GM19238 (cell line): ENCODE measurements around the gene CAV2.

Experiments
- DNase-seq: peaks from one replicate; pipeline ENCODE4 v3.0.0; 2011; ENCODE audit warnings: low spot score; ENCODE audit not compliant: insufficient read length

The CAV2 gene

DNA sequence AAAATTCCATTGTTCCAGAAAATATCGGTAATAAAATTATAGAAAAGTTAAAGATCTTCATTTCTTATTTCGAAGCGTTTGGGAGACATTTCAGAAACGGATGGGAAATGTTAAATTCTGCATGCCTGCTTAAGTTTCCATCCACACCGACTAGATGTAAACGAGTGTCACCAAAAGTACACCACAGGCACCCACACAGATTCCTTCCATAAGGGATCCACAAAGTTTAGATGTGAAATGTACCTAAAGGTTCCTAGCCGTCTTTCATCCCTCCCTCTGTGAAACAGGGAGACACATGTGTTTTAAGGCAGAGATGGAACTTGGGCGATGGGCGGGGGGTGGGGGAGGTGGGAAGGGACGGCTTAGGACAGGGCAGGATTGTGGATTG, 24.7 kb downstream of the CAV2 start:
- no peak for DNase-seq

GRCh38 chr7:116524609-116525297, 25.2 kb downstream of the CAV2 start, which contains the start of gene CAV1:
CAV1 (plus strand) TSS chr7:116525036; CDS start chr7:116525063, 27 bp downstream.
- no peak for DNase-seq

DNA sequence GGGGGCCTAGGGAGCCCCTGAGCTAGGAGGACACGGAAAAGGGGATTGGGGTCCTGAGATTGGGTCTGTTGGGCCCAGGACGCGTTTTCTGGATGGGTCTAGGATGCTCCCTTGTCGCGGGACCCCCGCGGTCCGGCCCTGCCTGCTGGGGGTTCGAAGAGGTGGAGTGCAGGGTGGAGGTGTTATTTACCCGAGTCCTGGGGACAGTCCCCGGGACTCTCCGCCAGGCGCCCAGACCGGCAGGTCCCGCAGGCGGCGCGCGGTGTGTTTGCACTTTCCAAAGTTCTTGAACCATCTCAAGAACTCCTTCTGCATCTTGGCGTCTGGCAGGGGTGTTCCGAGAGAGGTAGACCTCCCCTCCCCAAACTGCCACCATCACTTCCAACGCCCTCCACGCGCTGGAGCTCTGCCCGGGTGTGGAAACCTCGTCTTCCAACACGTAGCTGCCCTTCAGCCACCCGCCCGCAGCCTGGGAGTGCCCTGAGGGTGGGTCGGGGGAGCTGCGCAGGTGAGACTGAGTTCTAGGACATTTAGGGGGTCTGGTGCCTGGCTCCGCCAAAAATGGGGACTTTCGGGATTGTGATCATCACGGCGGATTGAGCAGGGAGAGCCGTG, 25.9 kb downstream of the CAV2 start:
- DNase-seq = peak; percentile 28

DNA sequence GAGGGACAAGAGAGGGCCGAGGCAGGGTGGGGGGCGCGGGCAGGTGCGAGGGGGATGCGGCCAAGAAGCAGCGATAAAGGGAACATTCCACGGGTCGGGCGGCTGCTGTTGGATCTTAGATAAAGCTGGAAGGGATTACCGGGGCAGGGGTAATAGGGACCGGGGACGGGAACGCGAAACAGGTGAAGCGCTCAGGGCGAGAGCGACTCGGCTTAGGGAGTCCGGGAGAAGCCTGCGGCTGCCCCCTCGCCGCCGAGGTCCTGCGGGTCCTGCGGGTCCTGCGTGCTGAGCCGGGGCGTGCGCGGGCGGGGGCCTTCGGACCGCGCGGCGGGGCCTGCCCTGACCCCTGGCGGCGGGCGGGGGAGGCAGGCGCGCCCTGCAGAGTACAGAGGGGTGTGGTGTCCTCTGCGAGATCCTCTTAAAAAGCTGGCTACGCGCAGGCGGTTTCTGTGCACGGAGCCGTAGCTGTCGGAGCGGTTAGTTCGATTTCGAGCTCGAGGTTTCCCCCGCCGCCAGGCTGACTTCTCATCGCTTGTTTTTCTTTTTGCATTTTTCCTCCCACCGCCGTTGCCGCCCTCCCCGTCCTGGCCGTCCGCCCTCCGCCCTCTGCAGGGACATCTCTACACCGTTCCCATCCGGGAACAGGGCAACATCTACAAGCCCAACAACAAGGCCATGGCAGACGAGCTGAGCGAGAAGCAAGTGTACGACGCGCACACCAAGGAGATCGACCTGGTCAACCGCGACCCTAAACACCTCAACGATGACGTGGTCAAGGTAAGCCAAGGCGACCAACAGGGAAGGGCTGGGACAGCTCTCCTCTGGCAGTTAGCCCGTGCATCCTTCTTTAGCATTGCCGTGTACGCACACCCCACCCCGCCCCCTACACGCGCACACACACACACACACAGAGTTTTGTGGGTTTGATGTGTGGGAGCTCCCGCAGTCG, 26.6 kb downstream of the CAV2 start:
- peak; percentile 73 for DNase-seq

DNA sequence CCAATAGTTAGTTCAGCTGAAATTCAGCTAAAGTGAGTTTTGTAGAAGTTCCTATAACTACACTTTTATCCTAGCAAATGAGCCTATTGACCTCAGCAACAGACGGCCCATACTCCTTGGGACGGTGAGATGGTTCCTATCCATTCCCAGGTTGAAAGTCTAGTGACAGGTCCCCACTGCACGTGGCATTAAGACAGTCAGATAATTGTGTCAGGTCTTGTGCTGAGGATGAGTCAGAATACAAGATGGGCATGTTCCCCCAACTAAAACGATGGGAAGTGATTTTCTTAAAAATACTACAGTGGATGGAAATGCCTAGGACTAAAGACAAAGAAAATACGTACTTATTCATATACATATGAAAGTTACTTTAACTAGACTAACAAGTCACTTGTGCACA, 27.4 kb downstream of the CAV2 start:
- DNase-seq = no peak

GRCh38 chr7:116527521-116527920, 28.0 kb downstream of the CAV2 start:
- DNase-seq = no peak

DNA sequence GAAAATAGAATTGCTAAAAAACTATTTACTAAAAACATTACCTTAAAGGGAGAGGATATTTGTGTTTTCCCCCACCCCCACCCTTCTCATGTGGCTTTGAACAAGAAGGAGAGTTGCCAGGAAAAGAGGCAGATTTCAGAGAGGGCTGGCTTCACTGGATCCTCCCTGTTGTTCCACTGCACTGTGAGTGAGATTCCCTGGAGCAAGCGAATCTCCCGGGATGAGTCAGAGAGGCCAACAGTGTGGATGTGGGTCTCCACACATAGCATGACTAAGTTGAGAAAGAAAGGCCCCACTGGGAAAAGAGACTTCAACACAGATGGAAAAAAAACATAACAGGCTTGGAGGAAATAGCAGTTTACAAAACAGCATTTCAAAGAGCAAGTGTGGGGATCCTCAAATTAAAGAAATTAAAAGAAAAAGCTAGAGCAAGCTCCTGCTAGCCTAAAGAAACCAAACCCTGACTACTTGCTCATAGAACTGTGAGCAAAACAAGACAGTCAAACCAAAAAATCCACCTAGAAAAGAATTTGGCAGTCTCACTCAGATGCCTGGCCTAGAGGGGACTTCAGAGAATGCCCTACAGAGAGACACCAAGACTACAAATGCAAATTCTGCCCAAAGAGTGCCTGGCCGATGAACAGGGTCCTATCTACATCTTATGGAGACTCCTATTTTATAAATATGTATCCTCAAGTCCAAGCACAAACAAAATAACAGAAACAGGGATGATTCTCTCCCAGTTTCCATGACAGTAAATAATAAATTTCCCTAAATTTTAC, 28.7 kb downstream of the CAV2 start:
- DNase-seq = no peak

- DNase-seq = no peak
Measured at GRCh38 chr7:116529250-116529649, 29.7 kb downstream of the CAV2 start.

DNA sequence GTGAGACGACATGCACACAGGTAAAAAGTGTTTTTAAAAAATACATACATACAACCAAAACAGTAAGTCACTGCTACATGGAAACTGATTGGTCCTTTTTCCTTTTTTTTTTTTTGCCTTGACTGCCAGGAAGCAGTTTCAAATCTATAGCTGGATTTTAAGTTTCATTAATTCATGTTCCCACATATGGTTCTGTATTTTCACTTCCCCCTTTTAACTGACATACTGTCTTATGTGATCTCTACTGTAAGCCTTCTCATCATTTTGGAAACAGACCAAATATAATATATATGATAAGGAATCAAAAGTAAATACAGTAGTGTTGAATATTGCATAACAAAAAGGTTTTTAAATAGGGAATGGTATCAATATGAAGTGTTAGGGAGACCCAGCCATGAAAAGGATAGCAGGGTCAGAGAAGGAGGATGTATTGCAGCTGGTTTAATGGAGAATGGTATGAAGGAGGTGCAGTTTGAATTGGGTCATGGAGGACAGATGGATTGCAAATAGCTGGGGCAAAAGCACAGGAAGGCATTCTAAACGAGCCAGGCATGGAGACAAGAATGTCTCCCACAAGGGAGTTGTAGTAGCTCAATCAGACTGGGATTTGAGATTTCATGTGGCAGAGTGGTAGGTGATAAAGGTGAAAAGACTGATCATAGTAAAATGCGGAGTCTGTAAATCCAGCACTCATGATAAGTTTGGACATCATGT, 30.7 kb downstream of the CAV2 start:
- DNase-seq = no peak

DNA sequence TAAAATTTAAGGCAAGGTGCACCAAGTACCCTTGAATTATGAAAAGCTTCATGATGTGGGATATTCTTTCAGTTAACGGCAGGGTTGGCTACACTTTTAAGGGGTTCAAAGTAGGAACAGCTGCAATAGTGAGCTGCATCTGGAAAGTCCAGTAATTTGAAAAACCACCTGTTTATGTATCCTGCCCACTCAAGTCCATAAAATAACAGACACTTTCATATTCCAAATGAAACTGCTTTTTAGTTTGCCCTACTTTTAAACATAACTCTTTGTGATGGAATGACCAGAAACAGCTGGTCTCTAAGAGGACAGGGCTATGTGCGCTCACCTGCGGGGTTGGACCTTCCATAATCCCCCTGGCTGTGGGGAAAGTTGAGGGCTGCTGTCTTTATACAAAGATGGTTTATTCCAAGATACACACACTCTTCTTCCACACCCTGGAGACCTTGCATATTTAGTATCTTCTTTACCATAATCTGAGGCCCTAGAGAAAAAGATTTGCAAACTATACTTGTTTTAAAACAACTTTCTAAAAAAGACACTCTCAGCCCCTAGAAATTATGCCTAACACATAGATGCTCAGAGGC, 32.7 kb downstream of the CAV2 start:
- no peak for DNase-seq

DNA sequence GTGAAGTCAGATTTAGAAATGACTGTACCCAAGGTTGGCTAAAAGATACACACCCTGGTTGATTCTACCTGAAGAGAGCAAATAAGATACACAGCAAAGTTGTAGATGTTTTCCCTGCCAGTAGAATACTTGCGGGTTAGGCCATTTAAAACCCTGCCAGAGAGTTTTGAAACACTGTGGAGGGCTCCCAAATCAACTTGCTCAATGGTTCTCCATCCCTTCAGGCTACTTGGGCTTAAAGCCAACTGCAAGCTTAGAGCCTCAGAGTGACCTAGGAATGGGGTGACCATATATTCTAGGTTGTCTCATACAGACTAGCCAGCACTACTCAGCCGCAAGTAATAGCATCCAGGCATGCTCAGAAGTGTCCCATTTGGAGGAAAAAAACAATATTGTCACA, 35.3 kb downstream of the CAV2 start:
- no peak for DNase-seq

DNA sequence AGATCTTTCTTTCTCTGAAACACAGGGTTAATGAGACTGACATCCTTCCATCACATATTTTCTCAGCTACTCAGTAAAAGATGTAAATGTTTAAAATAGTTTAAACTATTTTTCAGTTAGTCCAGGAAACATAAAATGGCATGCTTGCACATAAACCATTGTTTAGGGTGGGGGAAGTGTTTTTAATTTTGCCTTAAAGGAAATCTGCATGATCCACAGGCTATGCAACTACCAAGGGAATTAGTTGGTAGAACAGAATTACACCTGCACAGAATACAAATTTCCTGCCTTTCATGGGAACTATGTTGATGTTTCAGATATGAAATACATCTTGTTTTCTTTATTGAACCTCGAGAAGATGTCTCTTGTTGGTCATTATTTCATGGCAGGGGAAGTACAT, 35.9 kb downstream of the CAV2 start:
- DNase-seq = no peak

- DNase-seq = no peak
Measured at GRCh38 chr7:116538138-116538537, 38.6 kb downstream of the CAV2 start.

GRCh38 chr7:116539879-116540278, 40.3 kb downstream of the CAV2 start:
- no peak for DNase-seq

DNA sequence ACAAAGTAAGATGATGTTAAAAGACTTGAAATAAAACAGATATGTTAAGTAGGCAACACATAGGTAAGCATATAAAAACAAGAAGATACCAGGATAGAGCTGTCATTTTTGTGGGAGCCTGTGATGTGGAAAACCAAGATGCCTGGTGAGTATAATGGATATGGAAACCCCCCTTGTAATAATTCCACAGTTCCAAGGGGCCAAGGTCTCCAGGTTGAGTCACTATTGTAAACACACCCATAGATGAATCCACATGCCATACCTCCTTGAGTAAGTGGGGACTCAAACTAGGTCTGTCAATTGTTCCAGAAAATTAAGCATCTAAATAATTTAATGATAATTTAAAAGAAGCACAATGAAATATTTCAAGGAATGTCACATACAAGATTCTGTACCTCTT, 41.2 kb downstream of the CAV2 start:
- DNase-seq = no peak

GRCh38 chr7:116541951-116542350, 42.4 kb downstream of the CAV2 start:
- no peak for DNase-seq

- DNase-seq = no peak
Measured at GRCh38 chr7:116542618-116543017, 43.1 kb downstream of the CAV2 start.

GRCh38 chr7:116543664-116544063, 44.1 kb downstream of the CAV2 start:
- DNase-seq = no peak

DNA sequence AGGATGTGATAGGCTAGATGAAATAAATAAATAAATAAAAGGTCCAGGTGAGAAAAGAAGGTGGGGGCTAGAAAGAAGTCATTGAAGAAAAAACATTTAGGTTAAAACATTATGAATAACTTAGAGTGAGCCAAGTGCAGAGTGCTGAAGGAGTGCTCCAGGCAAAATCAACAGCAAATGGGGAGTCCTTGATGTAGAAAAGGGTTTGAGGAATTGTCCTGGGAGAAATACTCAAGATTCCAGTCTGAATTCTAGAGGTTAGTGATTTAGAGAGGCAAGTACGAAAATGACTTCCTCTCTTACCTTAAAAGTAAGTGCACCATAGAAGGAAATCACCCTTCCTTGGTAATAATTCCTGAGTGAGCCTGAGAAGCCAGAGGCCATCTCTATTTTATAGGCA, 44.9 kb downstream of the CAV2 start:
- DNase-seq = no peak

- no peak for DNase-seq
Measured at GRCh38 chr7:116545411-116545993, 46.0 kb downstream of the CAV2 start.
